Renal cortex interstitium (tissue), 11 donors: ENCODE data around the gene ARMC5. TPM values are rescaled to one million over a fixed set of nuclear protein-coding genes. Genes with fewer than 3 reads are reported as not detected.
"Not testable (repeated sequence)": the region's sequence is repeated elsewhere in the genome, so short reads cannot be mapped to it uniquely, and the experiment has no call there.

ENCODE experiments used
- DNase-seq, 11 donors: peaks; one replicate each; pipeline ENCODE4 v3.0.0-alpha.2; 2013; ENCODE audit warnings: low read depth in 9 of 11, low spot score in 4 of 11; ENCODE audit errors: extremely low read depth in 1 of 11
- polyA plus RNA-seq, 3 donors: library from polyadenylated mRNA; unstranded; fragments of 120-200 nt; gene quantifications; one replicate each; pipeline ENCODE4 v1.2.1, GENCODE V29; 2013; ENCODE audit not compliant: insufficient read length in 3 of 3

The ARMC5 gene
- polyA plus RNA-seq, 3 donors = 10.2 to 14.6 (median 14.3) TPM

DNA sequence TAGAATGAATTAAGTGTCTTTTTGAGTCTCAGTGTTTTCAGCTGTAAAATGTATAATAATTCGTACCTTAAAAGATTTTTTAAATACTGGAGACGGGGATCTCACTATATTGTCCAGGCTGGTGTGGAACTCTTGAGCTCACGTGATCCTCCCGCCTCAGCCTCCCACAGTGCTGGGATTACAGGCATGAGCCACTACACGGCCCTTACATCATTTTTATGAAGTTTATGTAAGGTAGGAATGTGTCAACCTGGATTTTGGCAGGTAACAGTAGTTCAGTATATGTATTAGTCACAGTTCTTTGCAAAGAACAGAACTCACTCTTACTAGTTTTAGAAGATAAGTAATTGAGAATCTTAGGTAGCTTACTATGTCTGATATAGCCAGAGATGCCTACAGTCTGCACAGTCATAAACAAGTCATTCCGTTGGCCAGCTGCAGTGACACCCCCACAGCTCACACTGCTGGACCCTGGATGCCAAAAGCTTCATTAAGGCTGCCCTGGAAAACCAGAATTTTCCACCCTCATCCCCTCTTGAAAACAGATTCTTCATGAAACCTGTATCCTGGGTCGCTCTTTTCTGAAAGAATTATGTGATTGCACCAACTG, 30.6 kb upstream of the ARMC5 start:
- DNase-seq = no peak

GRCh38 chr16:31429314-31429713, 30.0 kb upstream of the ARMC5 start:
- no peak for DNase-seq

DNA sequence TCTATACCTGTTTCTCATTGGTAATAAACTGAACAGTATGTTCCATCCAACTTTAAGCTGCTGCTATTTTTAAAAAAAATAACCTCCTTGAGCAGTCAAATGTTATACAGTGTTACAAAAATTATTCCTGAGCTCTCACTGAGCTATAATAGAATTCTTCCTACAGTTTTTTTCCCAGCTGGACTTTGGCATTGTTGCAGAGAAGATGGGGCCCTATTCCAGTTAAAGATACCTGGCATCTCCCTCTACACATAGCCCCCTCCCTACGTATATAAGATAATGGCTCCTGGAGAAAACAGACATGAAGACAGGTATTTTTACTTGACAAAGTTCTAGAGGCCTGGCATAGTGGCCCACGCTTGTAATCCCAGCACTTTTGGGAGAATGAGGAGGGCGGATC, 29.5 kb upstream of the ARMC5 start:
- DNase-seq = no peak

GRCh38 chr16:31430380-31431052, 28.8 kb upstream of the ARMC5 start:
- DNase-seq = no peak

- DNase-seq = no peak
Observed at GRCh38 chr16:31435341-31436220, 23.7 kb upstream of the ARMC5 start.

- DNase-seq = no peak
Observed at GRCh38 chr16:31436221-31437045, 22.9 kb upstream of the ARMC5 start.

DNA sequence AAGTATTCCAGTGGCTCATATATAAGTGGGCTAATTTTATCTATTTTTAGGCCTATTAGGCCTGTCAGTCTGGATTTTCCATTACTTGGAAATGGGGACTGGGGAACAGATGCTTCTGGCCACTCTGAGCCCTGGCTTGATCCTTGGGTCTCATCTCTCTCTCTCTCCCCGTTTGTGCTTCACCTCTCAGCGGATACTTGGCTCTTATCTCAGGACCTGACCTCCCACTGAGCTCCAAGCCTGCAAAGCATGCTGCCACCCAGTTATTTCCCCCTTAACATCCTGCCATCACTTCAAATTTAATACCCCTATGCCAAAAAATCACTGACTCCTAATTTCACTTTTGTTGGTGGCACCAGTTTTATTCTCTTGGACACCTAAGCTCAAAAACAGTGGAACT, 20.9 kb upstream of the ARMC5 start:
- no peak for DNase-seq

GRCh38 chr16:31439023-31439422, 20.3 kb upstream of the ARMC5 start:
- not testable (repeated sequence) for DNase-seq

- DNase-seq = no peak
Observed at GRCh38 chr16:31439519-31439918, 19.8 kb upstream of the ARMC5 start.

DNA sequence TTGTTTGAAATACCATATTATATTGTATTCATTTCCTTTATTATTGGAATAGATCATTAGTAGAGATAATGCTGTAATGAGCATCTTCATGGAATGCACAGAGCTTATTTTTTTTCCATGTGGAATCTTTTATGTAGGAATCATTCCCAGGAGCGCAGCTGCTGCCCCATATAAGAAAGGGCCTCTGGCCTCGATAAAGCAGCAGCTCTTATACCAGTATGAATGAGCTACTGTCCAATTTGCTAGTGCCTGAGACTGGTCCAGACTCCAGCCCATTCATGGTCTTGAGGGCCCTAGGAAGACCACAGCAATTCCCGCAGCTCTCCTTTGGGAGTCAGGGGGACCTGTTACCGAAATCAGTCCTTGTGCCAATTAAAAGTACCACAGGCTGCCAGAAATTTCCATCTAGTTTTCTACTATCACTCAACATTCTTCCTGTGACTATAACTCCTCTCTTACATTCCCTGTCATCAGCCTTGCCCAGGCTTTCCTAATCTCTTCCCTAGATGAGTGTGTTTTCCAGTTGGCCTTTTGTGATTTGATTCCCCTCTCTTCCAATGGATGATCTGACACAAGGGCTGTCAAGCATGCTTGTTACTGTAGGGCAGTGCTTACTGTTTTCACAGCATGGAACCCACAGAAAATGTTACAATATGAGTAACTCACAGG, 18.7 kb upstream of the ARMC5 start:
- DNase-seq = no peak

GRCh38 chr16:31441956-31442355, 17.3 kb upstream of the ARMC5 start:
- no peak for DNase-seq

GRCh38 chr16:31445931-31446330, 13.4 kb upstream of the ARMC5 start:
- DNase-seq = not testable (repeated sequence)

DNA sequence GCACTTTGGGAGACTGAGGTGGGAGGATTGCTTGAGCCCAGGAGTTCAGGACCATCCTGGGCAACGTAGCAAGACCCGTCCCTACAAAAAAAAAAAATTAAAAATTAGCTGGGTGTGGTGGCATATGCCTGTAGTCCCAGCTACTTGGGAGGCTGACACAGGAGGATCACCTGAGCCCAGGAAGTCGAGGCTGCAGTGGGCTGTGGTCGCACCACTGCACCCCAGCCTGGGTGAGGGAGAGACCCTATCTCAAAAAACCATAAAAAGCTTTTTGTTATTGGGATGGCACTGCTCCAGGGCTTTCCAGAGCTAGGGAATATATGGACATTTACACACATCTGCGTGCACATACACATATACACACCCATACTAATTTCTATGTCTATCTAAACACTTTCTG, 8.1 kb upstream of the ARMC5 start:
- no peak for DNase-seq

DNA sequence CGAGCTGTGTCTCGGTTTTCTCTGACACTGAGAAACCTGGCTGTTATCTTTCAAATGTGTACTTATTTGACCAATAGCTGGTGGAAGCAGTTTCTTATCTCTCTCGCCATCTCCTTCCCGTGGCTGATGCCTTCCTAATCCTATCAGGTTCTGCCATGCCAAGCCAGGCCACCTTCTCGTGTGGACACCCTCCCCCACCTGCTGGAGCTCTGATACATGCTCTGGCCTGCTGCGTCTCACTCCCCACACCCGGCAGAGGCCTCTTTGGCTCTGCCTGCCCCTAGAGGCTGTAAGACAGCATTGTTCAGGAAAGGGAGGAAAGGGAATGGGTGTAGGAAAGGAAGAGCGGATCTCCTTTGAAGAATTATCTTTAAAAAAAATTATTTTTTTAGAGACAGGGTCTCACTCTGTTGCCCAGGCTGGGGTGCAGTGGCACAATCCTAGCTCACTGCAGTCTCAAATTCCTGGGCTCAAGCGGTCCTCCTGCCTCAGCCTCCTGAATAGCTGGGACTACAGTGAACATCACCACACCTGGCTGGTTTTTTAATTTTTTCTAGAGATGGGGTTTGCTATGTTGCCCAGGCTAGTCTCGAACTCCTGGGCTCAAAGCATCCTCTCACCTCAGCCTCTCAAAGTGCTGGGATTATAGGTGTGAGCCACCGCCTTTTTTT, 7.5 kb upstream of the ARMC5 start:
- peak in 2 of 11 donors; percentile 64 to 68 for DNase-seq

DNA sequence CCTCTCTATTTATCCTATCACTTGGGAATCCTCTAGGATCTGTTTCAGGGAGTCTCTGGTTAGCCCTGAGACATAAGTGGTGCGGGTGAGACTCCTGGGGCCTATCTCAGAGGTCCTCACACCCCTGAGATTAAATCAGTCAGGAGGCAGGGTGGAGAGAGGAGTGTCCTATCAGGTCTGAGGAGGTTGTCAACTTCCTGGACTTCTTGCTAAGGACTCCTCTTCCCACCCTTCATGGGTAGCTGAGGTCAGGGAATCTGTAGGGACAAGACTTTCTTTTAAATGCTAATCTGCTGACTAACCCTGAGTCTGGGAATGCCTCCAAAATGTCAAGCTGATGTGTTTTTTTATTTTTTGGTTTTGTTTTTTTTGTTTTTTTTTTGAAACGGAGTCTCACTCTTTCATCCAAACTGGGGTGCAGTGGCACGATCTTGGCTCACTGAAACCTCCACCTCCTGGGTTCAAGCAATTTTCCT, 6.6 kb upstream of the ARMC5 start:
- no peak for DNase-seq

- DNase-seq = no peak
Observed at GRCh38 chr16:31453255-31454204, 5.8 kb upstream of the ARMC5 start.
